ENCODE results near the gene CRYBG3.

- TF ChIP-seq CTCF (IDR thresholded peaks at IDR 0.05) (no peak), EP300 (IDR thresholded peaks at IDR 0.05) (no peak), POLR2A (IDR thresholded peaks at IDR 0.05) (no peak), POLR2AphosphoS5 (IDR thresholded peaks at IDR 0.05) (no peak)
Observed at GRCh38 chr3:97988784-97989568, 167.2 kb downstream of the CRYBG3 start.

Data from stomach (tissue), 4 donors.